ENCODE results near the gene BST1.

DNA sequence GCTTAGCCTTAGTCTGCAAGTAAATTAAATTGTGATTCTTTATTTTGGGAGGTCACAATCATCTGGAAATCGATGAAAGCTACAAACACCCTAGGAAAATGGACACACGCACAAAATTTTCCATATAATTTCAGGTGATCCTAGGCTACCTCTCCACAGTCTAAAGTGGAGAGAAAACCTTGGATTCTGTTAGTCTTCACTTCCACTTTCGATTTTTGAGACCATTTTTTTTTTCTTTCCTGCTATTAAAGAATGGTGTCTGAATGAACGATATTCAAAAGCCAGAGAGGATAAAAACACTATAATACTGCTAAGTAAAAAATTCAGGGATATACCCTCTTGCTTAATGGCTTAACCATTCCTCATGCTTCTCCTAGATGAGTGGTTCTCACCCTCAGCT is 49.4 kb upstream of the BST1 start:
- TF ChIP-seq POLR2A (IDR thresholded peaks at IDR 0.05), result no peak
- TF ChIP-seq CTCF (IDR thresholded peaks at IDR 0.05), result no peak
- no peak for TF ChIP-seq EP300 (IDR thresholded peaks at IDR 0.05)

Measured in upper lobe of left lung (tissue), 4 donors.